Parathyroid adenoma (tissue), 2 donors: ENCODE results near the gene ITPR1.
A peak's percentile ranks its signal among the peaks of the same experiment; 100 is the strongest.

Experiments
- H2AFZ ChIP-seq: fragments of 300-600 bp; sonication (generic); one replicate; pipeline ENCODE4 v1.7.0; 2017; ENCODE audit warnings: antibody characterized with exemption, mild to moderate bottlenecking
- H3K27ac ChIP-seq: fragments of 300-600 bp; sonication (generic); one replicate; pipeline ENCODE4 v1.7.0; 2017
- H3K27me3 ChIP-seq: fragments of 300-600 bp; sonication (generic); one replicate; pipeline ENCODE4 v1.7.0; 2017; ENCODE audit warnings: low read length; ENCODE audit not compliant: control insufficient read depth, insufficient read depth
- H3K36me3 ChIP-seq: fragments of 300-600 bp; sonication (generic); one replicate; pipeline ENCODE4 v1.7.0; 2017; ENCODE audit warnings: low read length; ENCODE audit not compliant: control insufficient read depth, insufficient read depth
- H3K4me1 ChIP-seq: fragments of 300-600 bp; sonication (generic); one replicate; pipeline ENCODE4 v1.7.0; 2017; ENCODE audit warnings: control low read depth
- H3K4me2 ChIP-seq: fragments of 300-600 bp; sonication (generic); one replicate; pipeline ENCODE4 v1.7.0; 2017; ENCODE audit warnings: low read length
- H3K4me3 ChIP-seq: fragments of 300-600 bp; sonication (generic); one replicate; pipeline ENCODE4 v1.7.0; 2017; ENCODE audit warnings: low read depth, low read length
- H3K79me2 ChIP-seq: fragments of 300-600 bp; sonication (generic); one replicate; pipeline ENCODE4 v1.7.0; 2017; ENCODE audit warnings: control low read depth
- H3K9ac ChIP-seq: fragments of 300-600 bp; sonication (generic); one replicate; pipeline ENCODE4 v1.7.0; 2017; ENCODE audit warnings: mild to moderate bottlenecking
- H3K9me3 ChIP-seq: fragments of 300-600 bp; sonication (generic); one replicate; pipeline ENCODE4 v1.7.0; 2017; ENCODE audit warnings: low read length; ENCODE audit not compliant: control insufficient read depth
- TF ChIP-seq, protein P1 (sequence below): fragments of 300-600 bp; sonication (generic); IDR thresholded peaks from one replicate; pipeline ENCODE4 v1.7.0; 2017; ENCODE audit warnings: antibody characterized with exemption, mild to moderate bottlenecking
- donor health status: primary hyperparathyroidism.

ITPR1 gene

DNA sequence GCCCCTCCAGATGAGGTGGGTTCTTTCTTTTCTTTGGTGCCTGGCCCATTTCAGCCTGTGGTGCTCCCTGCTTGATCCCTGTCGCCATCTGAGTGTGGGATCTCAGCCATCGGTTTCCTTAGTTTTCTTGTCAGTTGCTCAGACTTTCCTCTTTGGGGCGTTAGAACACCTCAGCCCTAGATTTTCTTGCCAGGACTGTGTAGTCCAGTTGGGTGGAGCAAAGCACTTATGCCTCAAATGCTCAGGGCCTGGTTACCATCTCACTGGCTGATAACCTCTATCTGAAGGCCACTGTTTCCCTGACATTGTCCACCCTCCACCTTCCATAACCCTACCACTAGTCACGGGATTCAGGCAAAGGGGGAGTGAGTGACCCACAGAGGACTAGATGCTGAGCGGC, 277.4 kb downstream of the ITPR1 start:
- no peaks in the 10 kb centered on the region for H3K9me3 ChIP-seq
- no peak overlapping the region for H3K9ac ChIP-seq
- H3K4me2 ChIP-seq, result no peak overlapping the region
- TF ChIP-seq, protein P1, sequence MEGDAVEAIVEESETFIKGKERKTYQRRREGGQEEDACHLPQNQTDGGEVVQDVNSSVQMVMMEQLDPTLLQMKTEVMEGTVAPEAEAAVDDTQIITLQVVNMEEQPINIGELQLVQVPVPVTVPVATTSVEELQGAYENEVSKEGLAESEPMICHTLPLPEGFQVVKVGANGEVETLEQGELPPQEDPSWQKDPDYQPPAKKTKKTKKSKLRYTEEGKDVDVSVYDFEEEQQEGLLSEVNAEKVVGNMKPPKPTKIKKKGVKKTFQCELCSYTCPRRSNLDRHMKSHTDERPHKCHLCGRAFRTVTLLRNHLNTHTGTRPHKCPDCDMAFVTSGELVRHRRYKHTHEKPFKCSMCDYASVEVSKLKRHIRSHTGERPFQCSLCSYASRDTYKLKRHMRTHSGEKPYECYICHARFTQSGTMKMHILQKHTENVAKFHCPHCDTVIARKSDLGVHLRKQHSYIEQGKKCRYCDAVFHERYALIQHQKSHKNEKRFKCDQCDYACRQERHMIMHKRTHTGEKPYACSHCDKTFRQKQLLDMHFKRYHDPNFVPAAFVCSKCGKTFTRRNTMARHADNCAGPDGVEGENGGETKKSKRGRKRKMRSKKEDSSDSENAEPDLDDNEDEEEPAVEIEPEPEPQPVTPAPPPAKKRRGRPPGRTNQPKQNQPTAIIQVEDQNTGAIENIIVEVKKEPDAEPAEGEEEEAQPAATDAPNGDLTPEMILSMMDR, result no peak
- H3K36me3 ChIP-seq, result no peaks in the 10 kb centered on the region
- peaks cover 49% of the 10 kb centered on the region for H3K4me1 ChIP-seq
- no peaks in the 10 kb centered on the region for H3K79me2 ChIP-seq
- peak overlapping the region; percentile 50 for H3K27ac ChIP-seq
- H3K4me3 ChIP-seq, result no peak overlapping the region
- H3K27me3 ChIP-seq, result no peaks in the 10 kb centered on the region
- H2AFZ ChIP-seq, result no peak overlapping the region

DNA sequence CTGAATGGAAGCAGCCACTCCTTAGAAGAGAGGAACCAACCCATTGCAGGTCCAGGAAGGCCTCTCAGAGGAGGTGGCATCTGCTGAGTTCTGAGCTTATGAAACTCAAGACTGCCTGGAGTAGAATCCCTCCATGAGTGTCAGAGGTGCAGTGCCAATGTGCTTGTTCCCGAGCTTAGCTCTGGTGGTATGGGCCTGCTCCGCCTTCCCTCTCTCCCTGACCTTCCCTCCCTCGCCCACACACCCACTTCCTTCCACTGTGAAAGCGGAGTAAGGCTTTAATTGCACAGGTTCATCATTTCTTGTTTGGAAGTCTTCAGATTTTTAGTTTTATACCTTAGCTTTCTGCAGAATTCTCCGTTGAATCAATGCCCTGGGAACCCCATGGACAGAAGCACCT, 278.1 kb downstream of the ITPR1 start:
- TF ChIP-seq, protein P1, result no peak
- Histone ChIP-seq H3K4me3 (no peak overlapping the region), H2AFZ (no peak overlapping the region), H3K36me3 (no peaks in the 10 kb centered on the region), H3K9me3 (no peaks in the 10 kb centered on the region), H3K79me2 (no peaks in the 10 kb centered on the region), H3K9ac (no peak overlapping the region), H3K4me2 (no peak overlapping the region), H3K27ac (peak overlapping the region; percentile 50), H3K27me3 (no peaks in the 10 kb centered on the region), H3K4me1 (peaks cover 49% of the 10 kb centered on the region)

DNA sequence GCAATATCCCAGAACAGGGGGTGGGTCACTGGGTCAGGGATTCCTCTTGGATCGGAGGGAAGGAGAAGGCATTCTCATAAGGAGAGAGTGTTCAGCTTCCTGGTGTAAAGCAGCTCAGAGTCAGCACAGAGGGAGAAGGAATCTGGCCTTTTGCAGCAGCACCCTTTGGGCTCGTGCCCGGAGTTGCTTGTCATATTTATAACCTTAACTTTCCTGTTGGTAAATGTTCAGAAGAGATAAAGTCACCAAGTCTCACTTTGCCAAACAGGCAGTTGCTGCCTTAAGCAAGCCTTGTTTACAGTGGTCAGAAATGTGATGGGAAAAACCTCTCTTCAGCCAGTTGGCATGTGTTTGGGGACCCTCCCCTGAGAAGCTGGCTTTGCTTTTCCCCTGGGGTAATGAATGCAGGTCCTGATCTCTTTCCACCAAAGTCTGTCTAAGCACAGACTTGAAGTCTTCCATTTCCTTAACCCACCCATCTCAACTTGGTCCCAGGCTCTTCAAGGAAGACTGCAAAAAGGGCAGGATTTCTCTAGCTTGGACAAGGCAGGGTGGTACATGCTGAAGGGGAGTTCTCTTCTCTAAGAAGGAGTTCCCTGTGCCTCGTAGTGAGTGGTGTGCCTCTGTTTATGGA, 279.1 kb downstream of the ITPR1 start:
- no peak overlapping the region for H3K4me3 ChIP-seq
- H3K36me3 ChIP-seq, result no peaks in the 10 kb centered on the region
- H3K79me2 ChIP-seq, result no peaks in the 10 kb centered on the region
- peak overlapping the region; percentile 50 for H3K27ac ChIP-seq
- TF ChIP-seq, protein P1, result no peak
- H3K9me3 ChIP-seq, result no peaks in the 10 kb centered on the region
- no peak overlapping the region for H3K9ac ChIP-seq
- peaks cover 52% of the 10 kb centered on the region for H3K4me1 ChIP-seq
- H3K27me3 ChIP-seq, result no peaks in the 10 kb centered on the region
- H3K4me2 ChIP-seq, result peak overlapping the region; percentile 32
- H2AFZ ChIP-seq, result peak overlapping the region; percentile 40

DNA sequence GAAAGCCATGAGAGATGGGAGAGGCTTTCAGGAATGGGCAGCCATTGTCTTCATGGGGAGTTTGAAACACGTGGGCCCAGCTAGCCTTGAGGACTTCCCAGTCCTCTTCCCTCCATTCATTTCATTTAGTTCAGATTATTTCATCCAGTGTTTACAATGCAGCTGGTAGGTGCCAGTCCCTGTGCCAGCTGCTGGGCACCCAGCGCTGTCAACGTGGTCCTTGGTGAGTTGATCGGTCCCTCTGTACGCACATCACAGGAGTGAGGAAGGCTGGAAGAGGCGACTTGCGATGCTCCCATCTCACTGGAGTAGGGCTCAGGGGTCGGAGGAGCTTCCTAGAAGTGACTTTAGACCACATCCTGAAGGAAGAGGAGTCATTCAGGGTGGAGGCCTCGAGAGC, 279.7 kb downstream of the ITPR1 start:
- Histone ChIP-seq H3K9ac (no peak overlapping the region), H3K4me3 (no peak overlapping the region), H3K4me2 (no peak overlapping the region), H3K79me2 (no peaks in the 10 kb centered on the region), H3K27me3 (no peaks in the 10 kb centered on the region), H3K4me1 (peaks cover 52% of the 10 kb centered on the region), H3K9me3 (no peaks in the 10 kb centered on the region), H3K36me3 (no peaks in the 10 kb centered on the region), H2AFZ (no peak overlapping the region), H3K27ac (peak overlapping the region; percentile 50)
- TF ChIP-seq, protein P1, result no peak

DNA sequence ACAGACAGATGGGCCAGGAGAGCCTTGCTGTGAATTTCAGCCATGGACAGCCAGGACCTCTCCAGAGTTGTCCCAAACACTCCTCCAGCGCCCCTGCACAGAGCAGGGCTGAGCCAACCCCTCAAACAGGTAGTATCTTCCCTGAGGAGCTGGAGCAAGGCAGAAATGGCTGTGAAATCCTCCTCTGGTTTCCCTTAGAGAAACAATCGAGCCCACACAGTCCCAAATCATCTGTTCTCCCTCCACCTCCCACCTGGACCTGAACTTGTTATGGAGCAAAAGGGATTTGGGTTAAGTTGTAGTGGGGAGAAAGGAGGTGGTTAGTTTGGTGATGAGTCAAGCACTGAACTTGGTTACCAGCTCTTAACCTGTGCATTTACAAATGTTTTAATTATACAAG, 280.4 kb downstream of the ITPR1 start:
- H3K9ac ChIP-seq, result no peak overlapping the region
- H3K36me3 ChIP-seq, result no peaks in the 10 kb centered on the region
- TF ChIP-seq, protein P1, result no peak
- peaks cover 47% of the 10 kb centered on the region for H3K4me1 ChIP-seq
- H3K4me2 ChIP-seq, result no peak overlapping the region
- no peak overlapping the region for H3K27ac ChIP-seq
- H2AFZ ChIP-seq, result no peak overlapping the region
- H3K27me3 ChIP-seq, result no peaks in the 10 kb centered on the region
- no peaks in the 10 kb centered on the region for H3K9me3 ChIP-seq
- H3K4me3 ChIP-seq, result no peak overlapping the region
- no peaks in the 10 kb centered on the region for H3K79me2 ChIP-seq
